ENCODE results near the gene DDO. TPM values are rescaled to one million over a fixed set of nuclear protein-coding genes. Genes with fewer than 3 reads are reported as not detected.

Gene DDO
- total RNA-seq, 1 donor from 2014 or later = not detected

GRCh38 chr6:110385458-110385863 is 29.9 kb downstream of the DDO start:
- H3K4me3 ChIP-seq (ENCODE audit: low read depth, low read length) = no peak overlapping the region
- no peak for DNase-seq (ENCODE audit: low read depth)
- TF ChIP-seq, protein P1, sequence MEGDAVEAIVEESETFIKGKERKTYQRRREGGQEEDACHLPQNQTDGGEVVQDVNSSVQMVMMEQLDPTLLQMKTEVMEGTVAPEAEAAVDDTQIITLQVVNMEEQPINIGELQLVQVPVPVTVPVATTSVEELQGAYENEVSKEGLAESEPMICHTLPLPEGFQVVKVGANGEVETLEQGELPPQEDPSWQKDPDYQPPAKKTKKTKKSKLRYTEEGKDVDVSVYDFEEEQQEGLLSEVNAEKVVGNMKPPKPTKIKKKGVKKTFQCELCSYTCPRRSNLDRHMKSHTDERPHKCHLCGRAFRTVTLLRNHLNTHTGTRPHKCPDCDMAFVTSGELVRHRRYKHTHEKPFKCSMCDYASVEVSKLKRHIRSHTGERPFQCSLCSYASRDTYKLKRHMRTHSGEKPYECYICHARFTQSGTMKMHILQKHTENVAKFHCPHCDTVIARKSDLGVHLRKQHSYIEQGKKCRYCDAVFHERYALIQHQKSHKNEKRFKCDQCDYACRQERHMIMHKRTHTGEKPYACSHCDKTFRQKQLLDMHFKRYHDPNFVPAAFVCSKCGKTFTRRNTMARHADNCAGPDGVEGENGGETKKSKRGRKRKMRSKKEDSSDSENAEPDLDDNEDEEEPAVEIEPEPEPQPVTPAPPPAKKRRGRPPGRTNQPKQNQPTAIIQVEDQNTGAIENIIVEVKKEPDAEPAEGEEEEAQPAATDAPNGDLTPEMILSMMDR (conservative IDR thresholded peaks at IDR 0.05; ENCODE audit: low read depth, low read length) = no peak

- DNase-seq (ENCODE audit: low read depth) = no peak
- TF ChIP-seq, protein P1 (conservative IDR thresholded peaks at IDR 0.05; ENCODE audit: low read depth, low read length) = no peak
- H3K4me3 ChIP-seq (ENCODE audit: low read depth, low read length) = no peak overlapping the region
These were observed 36.8 kb downstream of the DDO start for GRCh38 chr6:110378552-110378951.

DNA sequence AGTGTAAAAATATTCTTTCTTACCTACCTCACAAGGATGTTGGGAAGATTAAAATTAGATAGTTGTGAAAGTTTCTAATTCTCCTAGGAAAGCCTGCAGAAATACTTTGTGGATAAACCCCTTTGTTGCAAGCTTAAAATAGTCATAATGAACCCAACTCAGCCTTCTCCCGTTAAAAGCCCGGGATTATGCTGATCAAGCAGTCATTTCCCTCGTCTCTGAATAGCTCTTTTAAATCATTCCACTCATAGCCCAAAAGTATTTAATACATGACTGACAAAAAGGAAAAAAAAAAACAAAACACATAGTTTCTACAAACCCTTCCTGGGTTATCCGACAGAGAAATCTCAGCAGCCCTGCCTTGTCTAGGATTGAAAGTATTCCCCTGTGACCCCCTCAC is 46.3 kb downstream of the DDO start:
- no peak for DNase-seq (ENCODE audit: low read depth)
- TF ChIP-seq, protein P1 (conservative IDR thresholded peaks at IDR 0.05; ENCODE audit: low read depth, low read length) = no peak
- no peak overlapping the region for H3K4me3 ChIP-seq (ENCODE audit: low read depth, low read length)

DNA sequence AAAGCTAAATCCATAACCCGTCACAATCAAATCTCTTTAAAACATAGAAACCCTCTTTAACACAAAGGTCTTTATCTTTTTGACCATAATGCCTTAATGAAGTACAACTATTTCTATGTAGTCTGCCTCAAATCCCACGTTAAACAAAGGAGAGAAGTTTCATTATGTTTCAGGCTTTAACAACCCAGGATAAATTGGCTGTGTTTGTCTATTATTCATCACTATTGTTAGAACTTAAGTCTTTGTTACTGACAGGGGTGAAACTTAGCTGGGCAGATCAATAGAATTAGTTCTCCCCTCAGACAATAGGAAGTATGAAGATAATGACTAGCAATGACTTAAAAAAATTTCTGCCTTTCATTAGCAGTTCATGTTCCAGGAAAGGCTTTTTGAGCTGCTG is 47.1 kb downstream of the DDO start:
- H3K4me3 ChIP-seq (ENCODE audit: low read depth, low read length) = no peak overlapping the region
- TF ChIP-seq, protein P1 (conservative IDR thresholded peaks at IDR 0.05; ENCODE audit: low read depth, low read length) = no peak

DNA sequence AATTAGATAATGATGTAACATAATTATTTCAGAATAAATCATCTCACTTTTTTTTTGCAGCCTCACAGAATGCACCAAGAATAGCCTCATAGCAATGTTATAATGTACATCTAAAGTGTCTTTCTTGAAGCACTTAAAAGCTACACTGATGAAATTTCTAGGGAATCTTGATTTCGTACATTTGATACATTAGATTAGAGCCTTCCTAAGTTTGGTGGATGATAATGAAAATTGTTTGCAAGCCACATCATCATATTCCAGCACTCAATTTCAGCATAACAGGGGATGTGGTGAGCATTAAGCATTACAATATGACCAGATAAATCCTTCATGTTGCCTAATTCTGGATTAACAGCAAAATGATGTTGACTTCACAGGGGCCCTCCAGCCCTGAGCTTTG is 47.5 kb downstream of the DDO start:
- DNase-seq (ENCODE audit: low read depth) = no peak
- TF ChIP-seq, protein P1 (conservative IDR thresholded peaks at IDR 0.05; ENCODE audit: low read depth, low read length) = no peak
- no peak overlapping the region for H3K4me3 ChIP-seq (ENCODE audit: low read depth, low read length)

More for the DNA sequence above, 47.1 kb downstream of the DDO start:
- no peak for DNase-seq (ENCODE audit: low read depth)

- TF ChIP-seq, protein P1 (conservative IDR thresholded peaks at IDR 0.05; ENCODE audit: low read depth, low read length) = no peak
- no peak for DNase-seq (ENCODE audit: low read depth)
- no peak overlapping the region for H3K4me3 ChIP-seq (ENCODE audit: low read depth, low read length)
These were observed 48.4 kb downstream of the DDO start for GRCh38 chr6:110366975-110367374.

DNA sequence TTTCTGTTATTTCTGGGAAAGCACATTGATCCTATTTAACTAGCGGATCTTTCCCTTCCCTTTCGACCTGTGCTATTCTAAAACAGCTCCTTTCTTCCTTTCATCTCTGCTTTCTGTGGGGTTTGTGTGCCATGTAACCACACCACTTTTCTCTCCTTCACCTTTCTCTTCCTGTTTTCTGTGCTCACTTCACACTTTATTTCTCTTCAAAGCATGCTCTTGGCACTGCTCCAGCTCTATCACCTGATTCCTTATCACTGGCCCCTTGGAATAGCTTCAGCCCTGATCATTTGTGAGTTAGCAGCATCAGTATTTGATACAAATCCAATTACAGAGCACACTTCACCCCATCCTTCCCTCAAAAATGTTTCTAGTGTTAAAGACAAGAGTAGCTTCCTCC is 49.1 kb downstream of the DDO start:
- TF ChIP-seq, protein P1 (conservative IDR thresholded peaks at IDR 0.05; ENCODE audit: low read depth, low read length) = no peak
- H3K4me3 ChIP-seq (ENCODE audit: low read depth, low read length) = no peak overlapping the region

More for the DNA sequence above, 49.1 kb downstream of the DDO start:
- DNase-seq (ENCODE audit: low read depth) = no peak
